ENCODE measurements around the gene ITPKA. TPM values are rescaled to one million over a fixed set of nuclear protein-coding genes. Genes with fewer than 3 reads are reported as not detected.

ITPKA gene
- total RNA-seq, 1 experiment from 2014 or later = 16.8 TPM

DNA sequence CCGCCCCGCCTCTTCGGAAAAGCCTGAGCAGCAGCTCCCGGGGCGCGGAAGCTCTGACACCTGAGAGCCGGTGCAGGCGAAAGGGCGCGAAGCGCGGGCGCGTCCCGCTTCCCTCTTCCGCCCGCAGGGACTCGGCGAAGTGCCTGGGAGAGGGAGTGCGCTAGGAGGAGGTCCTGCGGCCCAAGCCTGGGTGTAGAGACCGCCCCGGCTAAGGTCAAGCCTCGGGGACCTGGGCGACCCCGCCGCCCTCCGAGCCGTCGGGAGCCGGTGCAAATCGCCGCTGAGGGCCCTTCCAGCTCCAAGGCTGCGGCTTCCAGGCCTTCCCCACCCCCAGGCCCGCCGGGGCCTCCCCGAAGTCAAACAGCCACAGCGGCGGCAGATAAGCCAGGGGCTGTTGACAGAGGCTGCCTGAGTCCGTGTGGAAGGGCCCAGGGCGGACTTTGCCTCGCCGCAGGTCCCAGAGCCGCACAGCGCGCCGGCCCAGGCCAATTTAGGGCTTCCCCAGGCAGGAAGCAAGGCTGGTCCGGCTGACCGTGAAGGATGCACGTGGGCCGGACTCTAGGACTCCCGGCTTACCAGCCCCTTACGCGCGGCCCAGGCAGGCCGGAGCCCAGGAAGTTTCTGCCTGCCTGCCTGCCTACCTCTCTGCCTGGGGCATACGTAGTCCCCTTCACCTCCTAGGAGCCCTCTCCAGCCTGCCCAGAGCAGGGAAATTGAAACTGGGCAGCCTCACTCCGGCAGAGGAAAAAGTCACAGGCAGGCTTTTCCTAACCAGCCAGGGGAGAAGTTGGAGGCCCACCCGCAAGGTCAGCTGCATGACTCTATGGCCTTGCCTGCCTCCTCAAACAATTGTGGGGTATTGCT is 2.3 kb downstream of the ITPKA start:
- intact Hi-C loops (cut with micrococcal nuclease) = loop anchor here (10.0 kb wide), 1 partner anchor 49 kb away; the partner anchor contains the start of gene RPAP1

DNA sequence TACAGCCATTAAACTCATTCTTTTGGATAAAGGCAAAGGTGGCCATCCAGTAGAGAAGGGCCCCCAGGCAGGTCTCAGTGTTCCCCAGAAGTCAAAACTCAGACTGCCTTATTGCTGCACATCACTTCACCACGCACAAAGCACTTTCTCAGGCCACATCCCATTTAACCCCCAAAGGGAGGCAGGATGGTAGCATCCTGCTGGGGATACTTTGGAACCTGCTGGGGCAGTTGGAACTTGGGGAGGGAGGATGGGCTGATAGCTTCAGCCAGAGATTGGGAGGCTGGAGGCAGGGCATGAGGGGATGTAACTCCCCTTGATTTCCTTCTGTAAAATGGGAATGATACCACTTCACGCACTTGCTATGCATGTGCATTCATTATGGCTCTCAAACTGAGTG is 5.0 kb downstream of the ITPKA start:
- H3K79me2 ChIP-seq (ENCODE audit: low read length) = no peaks in the 10 kb centered on the region
- H3K4me1 ChIP-seq (ENCODE audit: insufficient read depth, low read length) = peaks cover 5% of the 10 kb centered on the region; the same call in 1 of the 2 replicates
- DNase-seq (no peak), ATAC-seq (no peak)
- no peak overlapping the region for H3K27ac ChIP-seq (ENCODE audit: low read length)
- H3K9ac ChIP-seq (ENCODE audit: low read length) = no peak overlapping the region
- intact Hi-C loops (cut with micrococcal nuclease) = loop anchor here (10.0 kb wide), 1 partner anchor 46 kb away; the partner anchor contains the start of gene RPAP1
- H3K36me3 ChIP-seq (ENCODE audit: low read depth, low read length) = no peaks in the 10 kb centered on the region
- POLR2A ChIA-PET (ENCODE audit: unreplicated experiment) = interaction anchor here (0.6 kb wide), 1 partner anchor 46 kb away, joined by 5 read pairs; no protein-coding TSS in a partner anchor
- H3F3A ChIP-seq (ENCODE audit: low read length, unreplicated experiment) = no peaks in the 10 kb centered on the region
- H3K4me2 ChIP-seq (ENCODE audit: low read length) = no peak overlapping the region
- no peak overlapping the region for H2AFZ ChIP-seq (ENCODE audit: low read length)
- no peaks in the 10 kb centered on the region for H3K9me3 ChIP-seq (ENCODE audit: low read length)
- TF ChIP-seq EZH2 (IDR thresholded peaks at IDR 0.05; ENCODE audit: low read length, unreplicated experiment) = no peak
- TF ChIP-seq, protein P1, sequence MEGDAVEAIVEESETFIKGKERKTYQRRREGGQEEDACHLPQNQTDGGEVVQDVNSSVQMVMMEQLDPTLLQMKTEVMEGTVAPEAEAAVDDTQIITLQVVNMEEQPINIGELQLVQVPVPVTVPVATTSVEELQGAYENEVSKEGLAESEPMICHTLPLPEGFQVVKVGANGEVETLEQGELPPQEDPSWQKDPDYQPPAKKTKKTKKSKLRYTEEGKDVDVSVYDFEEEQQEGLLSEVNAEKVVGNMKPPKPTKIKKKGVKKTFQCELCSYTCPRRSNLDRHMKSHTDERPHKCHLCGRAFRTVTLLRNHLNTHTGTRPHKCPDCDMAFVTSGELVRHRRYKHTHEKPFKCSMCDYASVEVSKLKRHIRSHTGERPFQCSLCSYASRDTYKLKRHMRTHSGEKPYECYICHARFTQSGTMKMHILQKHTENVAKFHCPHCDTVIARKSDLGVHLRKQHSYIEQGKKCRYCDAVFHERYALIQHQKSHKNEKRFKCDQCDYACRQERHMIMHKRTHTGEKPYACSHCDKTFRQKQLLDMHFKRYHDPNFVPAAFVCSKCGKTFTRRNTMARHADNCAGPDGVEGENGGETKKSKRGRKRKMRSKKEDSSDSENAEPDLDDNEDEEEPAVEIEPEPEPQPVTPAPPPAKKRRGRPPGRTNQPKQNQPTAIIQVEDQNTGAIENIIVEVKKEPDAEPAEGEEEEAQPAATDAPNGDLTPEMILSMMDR (conservative IDR thresholded peaks at IDR 0.05; ENCODE audit: low read depth, low read length) = no peak
- TF ChIP-seq EZH2phosphoT487 (IDR thresholded peaks at IDR 0.05; ENCODE audit: borderline replicate concordance, low read length) = no peak
- no peak overlapping the region for H3K4me3 ChIP-seq (ENCODE audit: low read length)
- no peaks in the 10 kb centered on the region for H4K20me1 ChIP-seq (ENCODE audit: low read length)
- no peaks in the 10 kb centered on the region for H3K27me3 ChIP-seq (ENCODE audit: low read length)
- no TSS peak for BruUV-seq (replicated peaks)
- no peaks in the 10 kb centered on the region for H3K9me2 ChIP-seq (replicated peaks; ENCODE audit: low read length)
- CTCF ChIA-PET = no interaction called here

More for the DNA sequence above, 2.3 kb downstream of the ITPKA start:
- Histone ChIP-seq H3K9me3 (ENCODE audit: low read length) (no peaks in the 10 kb centered on the region), H3K9ac (ENCODE audit: low read length) (no peak overlapping the region), H3K27ac (ENCODE audit: low read length) (no peak overlapping the region), H3K9me2 (replicated peaks; ENCODE audit: low read length) (no peaks in the 10 kb centered on the region), H3K4me1 (ENCODE audit: insufficient read depth, low read length) (peaks cover 27% of the 10 kb centered on the region), H3K4me3 (ENCODE audit: low read length) (no peak overlapping the region), H2AFZ (ENCODE audit: low read length) (no peak overlapping the region), H3K79me2 (ENCODE audit: low read length) (no peaks in the 10 kb centered on the region), H3F3A (ENCODE audit: low read length, unreplicated experiment) (no peaks in the 10 kb centered on the region), H3K4me2 (ENCODE audit: low read length) (no peak overlapping the region), H3K36me3 (ENCODE audit: low read depth, low read length) (no peaks in the 10 kb centered on the region), H4K20me1 (ENCODE audit: low read length) (no peaks in the 10 kb centered on the region), H3K27me3 (ENCODE audit: low read length) (no peaks in the 10 kb centered on the region)
- ChIA-PET POLR2A (ENCODE audit: unreplicated experiment) (no interaction called here), CTCF (no interaction called here)
- TF ChIP-seq, protein P1 (conservative IDR thresholded peaks at IDR 0.05; ENCODE audit: low read depth, low read length) = no peak
- TF ChIP-seq EZH2phosphoT487 (IDR thresholded peaks at IDR 0.05; ENCODE audit: borderline replicate concordance, low read length) (no peak), EZH2 (IDR thresholded peaks at IDR 0.05; ENCODE audit: low read length, unreplicated experiment) (no peak)
- BruUV-seq (replicated peaks) = no TSS peak
- DNase-seq = no peak
- no peak for ATAC-seq

Measured in PC-3 (cell line).